Naive thymus-derived CD8-positive, alpha-beta T cell (primary cell): ENCODE results near the gene CCDC144A. TPM values are rescaled to one million over a fixed set of nuclear protein-coding genes. Genes with fewer than 3 reads are reported as not detected.
"Not testable (repeated sequence)": the region's sequence is repeated elsewhere in the genome, so short reads cannot be mapped to it uniquely, and the experiment has no call there.

Experiments used
- ATAC-seq, 2 donors: fragments of 150-1000 bp; cut with Tn5 transposase in 1 of 2; sonication (Bioruptor Pico), chemical (Tn5 transposase) in 1 of 2; 1 replicate in 1 of 2; 2 replicates in 1 of 2; pipeline ENCODE4 v1.10.0; 2021; ENCODE audit warnings: mild to moderate bottlenecking in 2 of 2, moderate library complexity in 2 of 2
- POLR2A ChIA-PET: fragments of 350-600 bp; sonication (Branson Sonifier 250); formaldehyde crosslinking; loops from one replicate; lab custom pipeline; 2021; ENCODE audit warnings: antibody characterized with exemption; lab: Charles Lee
- DNase-seq, 10 donors: peaks; one replicate each; pipeline versions ENCODE4 v3.0.0 to v3.0.0-alpha.2; 2020 to 2022
- H3K27ac Mint-ChIP-seq, 10 donors: one replicate each; pipeline ENCODE4 v1.8.0; 2020 to 2022; ENCODE audit warnings: mild to moderate bottlenecking in 10 of 10, mixed read lengths in 10 of 10, moderate library complexity in 4 of 10, inconsistent platforms in 1 of 10
- H3K27me3 Mint-ChIP-seq, 5 donors: one replicate each; pipeline ENCODE4 v1.8.0; 2021 to 2022; ENCODE audit warnings: mixed read lengths in 5 of 5
- H3K36me3 Mint-ChIP-seq, 3 donors: one replicate each; pipeline ENCODE4 v1.8.0; 2020 to 2022; ENCODE audit warnings: mixed read lengths in 3 of 3, mild to moderate bottlenecking in 2 of 3, inconsistent platforms in 1 of 3
- H3K4me1 Mint-ChIP-seq, 4 donors: one replicate each; pipeline ENCODE4 v1.8.0; 2021 to 2022; ENCODE audit warnings: mixed read lengths in 4 of 4
- H3K4me3 Mint-ChIP-seq, 10 donors: one replicate each; pipeline ENCODE4 v1.8.0; 2020 to 2022; ENCODE audit warnings: mild to moderate bottlenecking in 10 of 10, mixed read lengths in 10 of 10, moderate library complexity in 6 of 10, inconsistent platforms in 1 of 10
- H3K9me3 Mint-ChIP-seq, 9 donors: one replicate each; pipeline ENCODE4 v1.8.0; 2020 to 2022; ENCODE audit warnings: mixed read lengths in 9 of 9, mild to moderate bottlenecking in 3 of 9, inconsistent platforms in 1 of 9, moderate library complexity in 1 of 9
- polyA plus RNA-seq, 3 donors: library from polyadenylated mRNA; unstranded; fragments of 300-500 nt; fragmentation: Illumina TruSeq; gene quantifications; one replicate each; pipeline ENCODE4 v1.2.3, GENCODE V29; 2021
- total RNA-seq, 8 experiments: library from RNA in 2 of 8; stranded (reverse) in 2 of 8; gene quantifications; one replicate each; pipeline ENCODE4 v1.2.3 and lab custom pipeline; 2021 to 2026

CCDC144A gene
- total and polyA plus RNA-seq, 5 experiments from 2014 or later: 0.42 to 3.7 (median 1.5) TPM

DNA sequence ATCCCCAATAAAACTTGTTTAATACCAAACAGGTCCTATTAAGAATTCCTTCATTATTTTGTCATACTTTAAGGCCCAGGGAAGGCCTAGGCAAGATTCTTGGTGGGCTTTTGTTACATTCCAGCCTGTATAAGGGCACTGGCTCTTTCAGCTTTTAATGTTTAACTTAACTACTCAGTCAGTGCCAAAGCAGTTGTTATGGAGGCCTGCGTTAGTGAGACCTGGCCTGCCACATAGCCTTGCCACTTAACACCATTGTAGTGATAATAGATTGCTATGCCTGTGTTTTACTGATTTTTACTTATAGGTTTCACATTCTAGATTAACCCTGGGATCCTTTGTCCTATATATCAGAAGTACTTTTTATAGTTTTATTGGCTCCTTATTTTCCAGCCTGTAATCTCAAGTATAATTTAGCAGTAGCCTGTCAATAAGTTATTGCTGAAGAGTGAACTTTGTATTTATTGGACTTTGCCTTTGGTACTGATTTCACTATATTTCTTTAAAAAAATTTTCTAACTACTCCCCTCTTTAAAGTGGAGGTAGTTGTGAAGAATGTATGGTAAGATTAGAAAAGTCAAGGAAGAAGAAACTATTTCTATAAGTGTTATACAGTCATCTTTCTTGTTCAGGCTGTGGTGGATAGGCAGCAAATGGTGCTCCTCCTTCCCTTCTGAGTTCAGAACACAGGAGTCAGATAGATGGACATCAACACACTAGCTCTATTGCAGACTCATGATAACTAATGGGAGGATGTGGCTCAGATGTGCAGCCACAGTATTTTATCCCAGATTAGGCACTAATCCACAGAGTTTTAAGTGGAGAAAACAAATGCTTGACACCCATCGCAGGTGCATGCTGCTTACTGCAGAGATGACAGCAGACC is 78.5 kb downstream of the CCDC144A start:
- not testable (repeated sequence) for H3K36me3 Mint-ChIP-seq

DNA sequence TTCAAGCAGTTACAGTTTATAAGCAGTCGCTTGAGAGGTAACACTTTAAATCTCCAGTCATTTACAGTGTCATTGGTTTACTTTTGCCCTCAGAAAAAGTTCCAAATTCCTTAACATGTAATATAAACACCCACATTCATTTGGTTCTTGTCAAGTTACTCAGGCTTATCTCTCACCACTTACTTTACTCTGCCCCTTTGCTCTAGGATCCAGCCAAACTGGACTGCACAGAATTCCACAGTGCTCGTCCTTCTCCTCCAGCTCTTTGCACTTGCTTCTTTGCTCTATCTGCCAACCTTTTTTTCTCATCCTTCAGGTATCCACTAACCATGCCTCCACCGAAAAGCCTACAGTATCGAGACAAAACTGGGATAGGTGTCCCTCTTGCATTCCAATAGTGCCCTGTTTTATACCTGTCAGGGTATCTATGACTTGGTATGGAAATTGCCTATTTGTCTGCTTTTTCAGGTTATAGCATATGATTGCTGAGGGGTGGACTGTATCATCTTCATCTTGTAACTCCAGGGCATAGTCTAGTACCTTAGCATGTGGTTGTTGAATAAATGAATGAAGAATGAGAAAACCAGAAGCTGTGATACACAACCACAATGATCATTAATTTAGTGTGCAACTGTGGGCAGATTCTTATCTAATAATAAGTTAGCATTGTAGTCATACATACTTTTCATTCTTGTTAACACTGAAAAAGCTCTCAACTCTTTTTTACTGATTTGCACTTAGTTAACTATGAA is 82.5 kb downstream of the CCDC144A start:
- H3K4me1 Mint-ChIP-seq, H3K36me3 Mint-ChIP-seq, ATAC-seq: not testable (repeated sequence)

More for the DNA sequence above, 78.5 kb downstream of the CCDC144A start:
- POLR2A ChIA-PET, H3K4me3 Mint-ChIP-seq, H3K4me1 Mint-ChIP-seq, ATAC-seq, DNase-seq, H3K9me3 Mint-ChIP-seq, H3K27me3 Mint-ChIP-seq, H3K27ac Mint-ChIP-seq: not testable (repeated sequence)

DNA sequence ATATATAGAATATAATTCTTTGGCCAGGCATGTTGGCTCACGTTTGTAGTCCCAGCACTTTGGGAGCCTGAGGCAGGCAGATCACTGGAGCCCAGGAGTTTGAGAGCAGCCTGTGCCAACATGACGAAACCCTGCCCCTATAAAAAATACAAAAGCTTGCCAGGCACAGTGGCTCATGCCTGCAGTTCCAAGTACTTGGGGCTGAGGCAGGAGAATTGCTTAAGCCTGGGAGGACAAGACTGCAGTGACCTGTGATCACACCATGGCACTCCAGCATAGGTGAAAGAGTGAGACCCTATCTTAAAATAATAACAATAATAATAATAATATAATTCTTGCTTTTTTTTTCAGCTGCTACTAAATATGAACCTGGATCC is 83.1 kb downstream of the CCDC144A start:
- peaks cover 6 to 16% (median 8%) of the 10 kb centered on the region in 5 donors for H3K27me3 Mint-ChIP-seq
- H3K27ac Mint-ChIP-seq, H3K4me1 Mint-ChIP-seq, H3K9me3 Mint-ChIP-seq, H3K4me3 Mint-ChIP-seq, H3K36me3 Mint-ChIP-seq, POLR2A ChIA-PET, DNase-seq, ATAC-seq: not testable (repeated sequence)

More for the DNA sequence above, 82.5 kb downstream of the CCDC144A start:
- H3K9me3 Mint-ChIP-seq, DNase-seq, POLR2A ChIA-PET, H3K27ac Mint-ChIP-seq, H3K4me3 Mint-ChIP-seq: not testable (repeated sequence)
- H3K27me3 Mint-ChIP-seq: peaks cover 3 to 10% (median 3%) of the 10 kb centered on the region in 5 donors

DNA sequence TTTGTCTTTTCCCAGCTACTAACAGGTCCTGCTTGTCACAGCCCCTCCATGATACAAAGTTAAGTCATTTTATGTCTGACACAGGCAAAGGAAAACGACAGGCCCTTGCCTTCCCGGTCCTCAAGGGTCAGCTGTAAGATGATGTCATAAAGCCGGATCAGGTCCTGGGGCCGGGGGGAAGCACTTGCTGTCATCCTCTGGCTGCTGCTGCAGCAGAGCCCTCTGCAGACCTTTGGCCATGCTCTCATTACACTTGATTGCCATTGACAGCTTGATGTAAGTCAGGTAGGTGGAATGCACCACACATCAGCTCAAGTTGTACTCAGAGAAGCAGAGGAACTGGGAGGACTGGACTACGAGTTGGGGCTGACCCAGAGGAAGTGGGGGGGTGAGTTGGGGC is 97.8 kb downstream of the CCDC144A start:
- H3K4me3 Mint-ChIP-seq, H3K27ac Mint-ChIP-seq, ATAC-seq, H3K27me3 Mint-ChIP-seq, H3K4me1 Mint-ChIP-seq, POLR2A ChIA-PET, H3K9me3 Mint-ChIP-seq, H3K36me3 Mint-ChIP-seq: not testable (repeated sequence)
- DNase-seq: peak in 1 of 10 donors; percentile 36

DNA sequence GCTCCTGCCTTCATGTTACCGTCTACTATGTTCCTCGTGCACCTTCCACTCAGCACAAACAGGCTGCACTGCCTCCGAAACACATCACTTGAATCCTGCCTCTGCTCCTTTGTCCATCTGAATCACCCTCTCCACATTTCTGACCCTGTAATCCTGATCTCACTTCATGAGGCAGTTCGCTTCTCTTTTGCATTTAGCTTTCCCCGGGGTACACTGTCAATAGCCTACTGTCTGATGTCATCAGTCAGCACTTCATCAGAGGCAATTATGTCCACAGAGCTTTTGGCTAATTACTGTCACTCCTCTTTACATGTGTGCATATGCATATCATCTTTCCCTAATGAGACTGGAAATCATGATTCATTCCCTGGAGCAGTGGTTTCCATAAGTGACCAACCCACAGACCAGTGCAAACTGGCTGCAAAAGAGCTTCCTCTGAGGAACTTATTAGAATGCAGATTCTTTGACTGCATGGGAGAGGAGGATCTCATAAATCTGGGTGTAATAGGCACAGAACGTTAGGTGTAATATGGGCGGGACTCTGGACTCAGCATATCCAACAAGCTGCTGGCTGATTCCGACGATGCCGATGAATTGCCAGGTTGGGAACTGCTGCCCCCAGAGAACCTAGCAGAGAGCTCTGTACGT is 99.0 kb downstream of the CCDC144A start:
- POLR2A ChIA-PET, DNase-seq, H3K9me3 Mint-ChIP-seq, H3K4me3 Mint-ChIP-seq, ATAC-seq, H3K27me3 Mint-ChIP-seq, H3K4me1 Mint-ChIP-seq, H3K36me3 Mint-ChIP-seq, H3K27ac Mint-ChIP-seq: not testable (repeated sequence)

DNA sequence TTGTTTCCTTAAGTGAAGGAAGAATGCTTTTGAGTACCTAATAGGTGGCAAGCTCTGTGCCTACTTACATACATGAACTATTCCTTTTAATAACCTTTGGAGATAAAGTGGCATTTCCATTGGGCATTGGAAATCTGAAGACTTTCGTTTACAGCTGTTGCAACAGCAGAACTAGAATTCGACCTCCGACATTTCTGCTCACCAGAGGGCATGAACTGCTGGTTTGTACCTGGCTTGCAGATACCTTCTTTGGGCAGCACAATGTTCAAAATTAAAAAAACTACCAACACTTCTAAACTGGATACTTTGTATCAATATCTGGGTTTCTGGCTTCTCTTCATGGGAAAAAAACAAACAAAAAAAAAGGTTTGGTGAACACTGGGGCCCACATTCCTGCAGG is 99.6 kb downstream of the CCDC144A start:
- H3K27me3 Mint-ChIP-seq, H3K4me3 Mint-ChIP-seq, ATAC-seq, H3K4me1 Mint-ChIP-seq, H3K36me3 Mint-ChIP-seq, H3K9me3 Mint-ChIP-seq, H3K27ac Mint-ChIP-seq, POLR2A ChIA-PET, DNase-seq: not testable (repeated sequence)

DNA sequence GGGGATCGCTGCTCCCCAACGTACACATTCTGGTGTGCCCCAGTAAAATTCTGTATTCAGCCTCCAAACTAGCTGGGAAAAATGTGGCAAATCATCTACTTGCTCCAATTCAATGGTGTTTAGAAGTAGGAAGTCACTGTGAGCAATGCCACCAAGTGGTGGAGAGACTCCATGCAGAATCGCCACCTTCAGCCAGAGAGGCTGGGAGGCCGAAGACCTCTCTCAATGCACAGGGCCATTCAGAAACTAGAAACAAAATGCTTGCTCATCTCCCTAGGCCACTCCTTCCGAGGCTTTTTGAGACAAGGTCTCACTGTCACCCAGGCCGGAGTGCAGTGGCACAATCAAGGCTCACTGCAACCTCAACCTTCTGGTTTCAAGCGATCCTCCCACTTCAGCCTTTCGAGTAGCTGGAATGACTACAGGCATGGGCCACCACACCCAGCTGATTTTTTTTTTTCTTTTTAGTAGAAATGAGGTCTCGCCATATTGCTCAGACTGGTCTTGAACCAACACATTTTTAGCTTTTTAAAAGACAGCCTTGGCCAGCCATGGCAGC is 100.4 kb downstream of the CCDC144A start:
- H3K27me3 Mint-ChIP-seq, DNase-seq, H3K4me1 Mint-ChIP-seq, H3K4me3 Mint-ChIP-seq, H3K27ac Mint-ChIP-seq, H3K9me3 Mint-ChIP-seq, ATAC-seq, POLR2A ChIA-PET, H3K36me3 Mint-ChIP-seq: not testable (repeated sequence)

DNA sequence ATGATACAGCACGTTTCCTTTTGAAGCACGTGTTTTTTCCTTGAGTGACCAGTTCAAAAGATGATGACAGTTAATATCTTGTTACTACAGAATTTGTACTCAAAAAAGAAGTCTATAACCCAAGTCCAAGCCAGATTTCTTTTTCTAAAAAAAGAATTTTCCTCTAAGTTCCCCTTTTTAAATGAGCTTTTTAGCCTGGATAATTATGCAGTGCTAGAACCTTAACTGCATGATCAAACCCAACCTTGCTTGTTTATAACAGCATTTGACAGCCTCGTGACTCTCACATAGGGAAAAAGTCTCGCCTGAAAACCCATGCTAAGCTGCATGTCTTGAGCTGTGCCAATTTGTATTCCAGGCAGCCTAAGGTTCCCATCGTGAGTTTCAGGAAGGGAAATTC is 104.2 kb downstream of the CCDC144A start:
- H3K27me3 Mint-ChIP-seq, DNase-seq, H3K9me3 Mint-ChIP-seq, H3K27ac Mint-ChIP-seq, POLR2A ChIA-PET, ATAC-seq, H3K36me3 Mint-ChIP-seq, H3K4me3 Mint-ChIP-seq, H3K4me1 Mint-ChIP-seq: not testable (repeated sequence)

DNA sequence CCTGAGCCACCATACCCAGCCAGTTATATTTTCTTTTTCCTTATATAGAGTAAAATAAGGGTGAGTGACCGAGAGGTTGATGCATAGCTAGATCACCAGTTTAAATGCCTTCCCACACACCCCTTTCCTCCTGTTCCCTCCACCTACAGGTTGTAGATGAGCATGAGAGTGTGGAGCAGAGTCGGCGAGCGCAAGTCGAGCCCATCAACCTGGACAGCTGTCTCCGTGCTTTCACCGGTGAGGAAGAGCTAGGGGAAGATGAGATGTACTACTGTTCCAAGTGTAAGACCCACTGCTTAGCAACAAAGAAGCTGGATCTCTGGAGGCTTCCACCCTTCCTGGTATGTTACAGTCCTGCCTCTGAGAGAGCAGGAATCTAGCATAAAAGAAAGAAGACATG is 105.9 kb downstream of the CCDC144A start:
- H3K4me1 Mint-ChIP-seq, H3K27ac Mint-ChIP-seq, DNase-seq, H3K36me3 Mint-ChIP-seq, ATAC-seq, POLR2A ChIA-PET, H3K4me3 Mint-ChIP-seq, H3K27me3 Mint-ChIP-seq, H3K9me3 Mint-ChIP-seq: not testable (repeated sequence)

DNA sequence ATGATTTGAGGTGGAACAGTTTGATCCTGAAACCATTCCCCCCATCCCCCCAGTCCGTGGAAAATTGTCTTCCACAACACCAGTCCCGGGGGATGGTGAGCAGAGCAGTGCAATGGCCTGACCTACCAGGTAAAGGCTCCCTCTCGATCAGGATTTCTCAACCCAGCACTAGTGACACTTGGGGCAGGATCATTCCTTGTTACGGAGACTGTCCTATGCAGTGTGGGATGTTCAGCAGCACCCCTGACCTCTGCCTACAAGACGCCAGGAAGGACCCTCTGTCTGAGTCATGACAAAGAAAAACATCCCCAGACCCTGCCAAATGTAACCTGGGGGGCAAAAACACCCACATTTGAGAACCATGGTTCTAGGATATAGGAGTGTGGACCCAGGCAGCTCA is 114.8 kb downstream of the CCDC144A start:
- DNase-seq, H3K27me3 Mint-ChIP-seq, H3K9me3 Mint-ChIP-seq, H3K4me1 Mint-ChIP-seq, H3K36me3 Mint-ChIP-seq, ATAC-seq, H3K4me3 Mint-ChIP-seq, POLR2A ChIA-PET, H3K27ac Mint-ChIP-seq: not testable (repeated sequence)

DNA sequence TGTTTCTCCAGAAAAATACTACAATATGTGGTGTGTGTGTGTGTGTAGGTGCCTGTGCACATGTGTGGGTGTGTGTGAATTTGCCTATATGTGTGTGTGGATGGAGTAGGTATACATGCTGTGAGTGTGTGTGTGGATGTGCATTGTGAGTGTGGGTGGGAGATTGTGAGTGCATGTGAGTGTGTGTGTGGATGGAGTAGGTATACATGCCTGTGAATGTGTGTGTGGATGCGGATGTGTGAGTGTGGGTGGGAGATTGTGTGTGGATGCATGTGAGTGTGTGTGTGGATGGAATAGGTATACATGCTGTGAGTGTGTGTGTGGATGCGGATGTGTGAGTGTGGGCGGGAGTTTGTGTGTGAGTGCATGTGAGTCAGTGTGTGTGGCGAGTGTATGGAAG is 116.6 kb downstream of the CCDC144A start:
- H3K27ac Mint-ChIP-seq, H3K27me3 Mint-ChIP-seq, POLR2A ChIA-PET: not testable (repeated sequence)

DNA sequence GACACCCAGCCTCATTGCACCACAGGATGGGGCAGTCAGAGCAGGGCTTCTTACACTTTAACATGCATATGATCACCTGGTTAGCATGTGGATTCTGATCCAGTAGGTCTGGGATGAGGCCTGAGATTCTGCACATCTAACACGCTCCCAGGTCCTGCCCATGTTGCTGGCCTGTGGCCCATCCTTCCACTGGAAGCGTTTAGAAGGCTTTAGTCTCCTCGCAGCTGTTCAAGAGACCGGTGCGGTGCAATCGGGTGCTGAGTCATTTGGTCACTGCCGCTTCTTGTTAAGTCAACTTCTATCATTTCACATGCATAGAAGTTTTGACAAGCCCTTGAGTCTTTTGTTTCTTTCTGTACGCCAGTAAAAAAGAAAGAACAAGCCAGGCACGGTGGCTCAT is 117.6 kb downstream of the CCDC144A start:
- H3K9me3 Mint-ChIP-seq, H3K4me3 Mint-ChIP-seq, H3K27ac Mint-ChIP-seq, H3K27me3 Mint-ChIP-seq, H3K4me1 Mint-ChIP-seq, DNase-seq, ATAC-seq, H3K36me3 Mint-ChIP-seq, POLR2A ChIA-PET: not testable (repeated sequence)

More for the DNA sequence above, 116.6 kb downstream of the CCDC144A start:
- DNase-seq, H3K4me1 Mint-ChIP-seq, H3K9me3 Mint-ChIP-seq, H3K36me3 Mint-ChIP-seq, ATAC-seq, H3K4me3 Mint-ChIP-seq: not testable (repeated sequence)

DNA sequence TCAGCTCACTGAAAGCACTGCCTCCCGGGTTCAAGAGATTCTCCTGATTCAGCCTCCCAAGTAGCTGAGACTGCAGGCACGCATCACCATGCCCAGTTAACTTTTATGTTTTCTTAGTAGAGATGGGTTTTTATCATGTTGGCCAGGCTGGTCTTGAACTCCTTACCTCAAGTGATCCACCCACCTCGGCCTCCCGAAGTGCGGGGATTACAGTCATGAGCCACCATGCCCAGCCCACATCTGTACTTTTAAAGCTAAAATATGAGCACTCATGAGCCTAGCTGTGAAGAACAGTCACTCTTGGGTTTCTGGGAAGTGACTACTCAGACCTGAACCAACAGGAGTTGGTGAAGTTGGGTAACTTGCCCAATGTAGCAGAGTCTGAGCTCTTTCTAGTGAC is 120.2 kb downstream of the CCDC144A start:
- POLR2A ChIA-PET, H3K4me1 Mint-ChIP-seq, H3K9me3 Mint-ChIP-seq, ATAC-seq, H3K36me3 Mint-ChIP-seq, H3K4me3 Mint-ChIP-seq, H3K27ac Mint-ChIP-seq, DNase-seq: not testable (repeated sequence)
- H3K27me3 Mint-ChIP-seq: peaks cover 0 to 15% (median 3%) of the 10 kb centered on the region in 5 donors
